ENCODE measurements around the gene IGFALS.

Gene IGFALS

GRCh38 chr16:1763521-1764511 is 29.7 kb downstream of the IGFALS start:
- peak; percentile 6 for DNase-seq

GRCh38 chr16:1762879-1763520 is 30.5 kb downstream of the IGFALS start:
- peak; percentile 13 for DNase-seq

GRCh38 chr16:1762196-1762878 is 31.2 kb downstream of the IGFALS start:
- no peak for DNase-seq

GRCh38 chr16:1761751-1762150 is 31.8 kb downstream of the IGFALS start:
- DNase-seq = no peak

GRCh38 chr16:1760911-1761310 is 32.6 kb downstream of the IGFALS start:
- no peak for DNase-seq

- no peak for DNase-seq
Observed at GRCh38 chr16:1759511-1759910, 34.0 kb downstream of the IGFALS start.

- no peak for DNase-seq
Observed at GRCh38 chr16:1758923-1759322, 34.6 kb downstream of the IGFALS start.

- DNase-seq = no peak
Observed at GRCh38 chr16:1757714-1758461, 35.6 kb downstream of the IGFALS start.

GRCh38 chr16:1754204-1754603 is 39.3 kb downstream of the IGFALS start:
- DNase-seq = no peak

- DNase-seq = no peak
Observed at GRCh38 chr16:1752853-1753252, 40.7 kb downstream of the IGFALS start.

- DNase-seq = no peak
Observed at GRCh38 chr16:1751946-1752345, 41.6 kb downstream of the IGFALS start.

- no peak for DNase-seq
Observed at GRCh38 chr16:1749152-1750117, 44.1 kb downstream of the IGFALS start.

GRCh38 chr16:1747934-1748333 is 45.6 kb downstream of the IGFALS start:
- DNase-seq = no peak

GRCh38 chr16:1746693-1747195 is 46.8 kb downstream of the IGFALS start:
- no peak for DNase-seq

- DNase-seq = no peak
Observed at GRCh38 chr16:1745900-1746692, 47.4 kb downstream of the IGFALS start.

GRCh38 chr16:1745181-1745899 is 48.2 kb downstream of the IGFALS start:
- DNase-seq = no peak

- DNase-seq = no peak
Observed at GRCh38 chr16:1744338-1744840, 49.1 kb downstream of the IGFALS start.

- DNase-seq = no peak
Observed at GRCh38 chr16:1743376-1744337, 49.8 kb downstream of the IGFALS start.

Data from midbrain (tissue), 1 donor.